ENCODE measurements around the gene TNFAIP3. TPM values are rescaled to one million over a fixed set of nuclear protein-coding genes. Genes with fewer than 3 reads are reported as not detected.
A peak's percentile ranks its signal among the peaks of the same experiment; 100 is the strongest.

The TNFAIP3 gene
- polyA plus RNA-seq, 3 donors = 35.5 to 273 (median 38.4) TPM

GRCh38 chr6:137827977-137828810 lies 38.9 kb upstream of the TNFAIP3 start:
- Mint-ChIP-seq H3K27me3 (ENCODE audit: low read depth in 3 of 3) (peaks cover 0 to 2% (median 0%) of the 10 kb centered on the region in 3 donors), H3K27ac (no peak overlapping the region), H3K36me3 (peaks cover 0 to 3% of the 10 kb centered on the region in 2 donors), H3K9me3 (peaks cover 0 to 7% (median 0%) of the 10 kb centered on the region in 7 donors), H3K4me3 (no peak overlapping the region), H3K4me1 (peaks cover 25% of the 10 kb centered on the region)
- H3K79me2 ChIP-seq (ENCODE audit: insufficient read depth, low read length) = no peaks in the 10 kb centered on the region
- no peaks in the 10 kb centered on the region for H3K36me3 ChIP-seq (replicated peaks in 1 of 2; ENCODE audit: control insufficient read depth in 1 of 2, insufficient read depth in 2 of 2, low read length in 2 of 2)
- H3K9ac ChIP-seq (ENCODE audit: insufficient read depth, low read length, poor library complexity, severe bottlenecking) = no peak overlapping the region
- no peaks in the 10 kb centered on the region for H3K9me3 ChIP-seq (replicated peaks in 1 of 2; ENCODE audit: control insufficient read depth in 1 of 2, insufficient read depth in 1 of 2, low read length in 2 of 2)
- no CpG with 5 or more reads among the region's 4 CpGs for WGBS (ENCODE audit: insufficient coverage)
- intact Hi-C loops (cut with micrococcal nuclease) = no loop called here
- no peaks in the 10 kb centered on the region for H4K20me1 ChIP-seq (ENCODE audit: insufficient read depth, low read length)
- H3K4me1 ChIP-seq (ENCODE audit: control insufficient read depth in 1 of 2, insufficient read depth in 2 of 2, low read length in 2 of 2) = peaks cover 18 to 22% of the 10 kb centered on the region in 2 donors
- TF ChIP-seq CTCF (IDR thresholded peaks at IDR 0.05) = no peak
- no peak overlapping the region for H3K4me2 ChIP-seq (replicated peaks; ENCODE audit: extremely low read depth, low read length, poor library complexity, severe bottlenecking)
- DNase-seq = no peak
- H2AFZ ChIP-seq (ENCODE audit: insufficient read depth, low read depth, low read length, poor library complexity, severe bottlenecking) = no peak overlapping the region
- no peak overlapping the region for H3K4me3 ChIP-seq (replicated peaks in 1 of 3; ENCODE audit: low read depth in 2 of 3, low read length in 3 of 3)
- no peak overlapping the region for H3K27ac ChIP-seq (ENCODE audit: low read depth in 1 of 2, low read length in 2 of 2)
- H3K27me3 ChIP-seq (ENCODE audit: control insufficient read depth in 2 of 2, insufficient read depth in 2 of 2, low read length in 2 of 2) = no peaks in the 10 kb centered on the region

DNA sequence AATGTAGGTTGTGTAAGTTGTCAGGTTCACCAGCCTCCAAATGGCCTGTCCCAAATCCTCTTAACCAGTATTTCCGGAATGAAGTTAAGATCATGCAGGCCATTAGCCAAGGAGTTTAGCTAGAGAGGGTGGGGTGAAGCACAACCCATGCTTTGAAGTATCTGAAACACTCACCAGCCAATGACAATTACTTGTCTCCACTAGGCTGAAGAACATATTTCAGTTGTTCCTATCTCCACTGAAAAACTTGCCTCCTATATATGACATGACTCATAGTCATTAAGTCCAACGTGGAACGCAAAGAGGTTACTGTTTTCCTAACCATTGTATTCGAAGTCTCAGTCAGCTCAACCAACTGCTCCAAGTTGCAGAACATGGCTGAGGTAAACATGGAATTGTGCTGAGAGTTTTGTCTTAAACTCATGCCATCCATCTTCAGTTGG lies 37.4 kb upstream of the TNFAIP3 start:
- H3K27me3 Mint-ChIP-seq (ENCODE audit: low read depth in 3 of 3) = peaks cover 0 to 2% (median 2%) of the 10 kb centered on the region in 3 donors
- no peak overlapping the region for H3K4me3 Mint-ChIP-seq
- peak overlapping the region in 2 of 7 donors; percentile 25 to 66 for H3K27ac Mint-ChIP-seq
- Histone ChIP-seq H2AFZ (ENCODE audit: insufficient read depth, low read depth, low read length, poor library complexity, severe bottlenecking) (no peak overlapping the region), H3K4me2 (replicated peaks; ENCODE audit: extremely low read depth, low read length, poor library complexity, severe bottlenecking) (no peak overlapping the region), H3K9ac (ENCODE audit: insufficient read depth, low read length, poor library complexity, severe bottlenecking) (no peak overlapping the region), H3K79me2 (ENCODE audit: insufficient read depth, low read length) (no peaks in the 10 kb centered on the region), H4K20me1 (ENCODE audit: insufficient read depth, low read length) (no peaks in the 10 kb centered on the region), H3K4me3 (replicated peaks in 1 of 3; ENCODE audit: low read depth in 2 of 3, low read length in 3 of 3) (no peak overlapping the region), H3K27ac (ENCODE audit: low read depth in 1 of 2, low read length in 2 of 2) (no peak overlapping the region), H3K4me1 (ENCODE audit: control insufficient read depth in 1 of 2, insufficient read depth in 2 of 2, low read length in 2 of 2) (peaks cover 12% of the 10 kb centered on the region in 2 donors), H3K27me3 (ENCODE audit: control insufficient read depth in 2 of 2, insufficient read depth in 2 of 2, low read length in 2 of 2) (no peaks in the 10 kb centered on the region), H3K9me3 (replicated peaks in 1 of 2; ENCODE audit: control insufficient read depth in 1 of 2, insufficient read depth in 1 of 2, low read length in 2 of 2) (peaks cover 5 to 12% of the 10 kb centered on the region in 2 donors), H3K36me3 (replicated peaks in 1 of 2; ENCODE audit: control insufficient read depth in 1 of 2, insufficient read depth in 2 of 2, low read length in 2 of 2) (no peaks in the 10 kb centered on the region)
- no peak for DNase-seq
- peaks cover 12% of the 10 kb centered on the region for H3K4me1 Mint-ChIP-seq
- no CpG with 5 or more reads among the region's 4 CpGs for WGBS (ENCODE audit: insufficient coverage)
- intact Hi-C loops (cut with micrococcal nuclease) = no loop called here
- no peak for TF ChIP-seq CTCF (IDR thresholded peaks at IDR 0.05)
- H3K36me3 Mint-ChIP-seq = peaks cover 4 to 6% of the 10 kb centered on the region in 2 donors
- H3K9me3 Mint-ChIP-seq = peaks cover 5 to 18% (median 11%) of the 10 kb centered on the region in 7 donors
